H1 (cell line): ENCODE results near the gene COL6A3.

Experiments
- EP300 ChIP-seq, 2 experiments: IDR thresholded peaks; 1 replicate in 1 of 2; 2 replicates in 1 of 2; pipeline ENCODE4 v1.6.1; 2011 to 2012; ENCODE audit warnings: low read depth in 2 of 2, low read length in 2 of 2, mild to moderate bottlenecking in 2 of 2, borderline replicate concordance in 1 of 2, inconsistent platforms in 1 of 2, moderate library complexity in 1 of 2
- EZH2 ChIP-seq: fragments of 200-600 bp; sonication (generic); IDR thresholded peaks from 2 replicates; pipeline ENCODE4 v1.7.1; 2012; ENCODE audit warnings: low read depth, mild to moderate bottlenecking, moderate library complexity, low read length, inconsistent platforms; ENCODE audit not compliant: severe bottlenecking
- FOSL1 ChIP-seq: IDR thresholded peaks from 2 replicates; pipeline ENCODE4 v1.6.1; 2011; ENCODE audit warnings: mild to moderate bottlenecking, low read depth, low read length, moderate library complexity; ENCODE audit not compliant: insufficient read depth
- GABPA ChIP-seq: IDR thresholded peaks from 2 replicates; pipeline ENCODE4 v1.6.1; 2011; ENCODE audit warnings: mild to moderate bottlenecking, low read length, moderate library complexity, borderline replicate concordance; ENCODE audit not compliant: insufficient read depth
- POLR2A ChIP-seq, 2 experiments: IDR thresholded peaks; 1 replicate in 1 of 2; 2 replicates in 1 of 2; pipeline ENCODE4 v1.6.1; 2011; ENCODE audit warnings: low read depth in 2 of 2, low read length in 2 of 2, mild to moderate bottlenecking in 2 of 2; ENCODE audit errors: control extremely low read depth in 1 of 2
- POLR2AphosphoS5 ChIP-seq: IDR thresholded peaks from 2 replicates; pipeline ENCODE4 v1.6.1; 2011; ENCODE audit warnings: low read depth, low read length
- SP1 ChIP-seq: IDR thresholded peaks from 2 replicates; pipeline ENCODE4 v1.6.1; 2011; ENCODE audit warnings: low read depth, low read length
- TF ChIP-seq, protein P1 (sequence below), 3 experiments: IDR thresholded peaks; 1 replicate in 2 of 3; 2 replicates in 1 of 3; pipeline versions ENCODE4 v1.5.1 to v1.6.1; 2011; ENCODE audit warnings: low read length in 3 of 3, mild to moderate bottlenecking in 3 of 3, inconsistent platforms in 2 of 3, low read depth in 1 of 3, moderate library complexity in 1 of 3; ENCODE audit not compliant: insufficient read depth in 1 of 3; ENCODE audit errors: control extremely low read depth in 1 of 3

DNA sequence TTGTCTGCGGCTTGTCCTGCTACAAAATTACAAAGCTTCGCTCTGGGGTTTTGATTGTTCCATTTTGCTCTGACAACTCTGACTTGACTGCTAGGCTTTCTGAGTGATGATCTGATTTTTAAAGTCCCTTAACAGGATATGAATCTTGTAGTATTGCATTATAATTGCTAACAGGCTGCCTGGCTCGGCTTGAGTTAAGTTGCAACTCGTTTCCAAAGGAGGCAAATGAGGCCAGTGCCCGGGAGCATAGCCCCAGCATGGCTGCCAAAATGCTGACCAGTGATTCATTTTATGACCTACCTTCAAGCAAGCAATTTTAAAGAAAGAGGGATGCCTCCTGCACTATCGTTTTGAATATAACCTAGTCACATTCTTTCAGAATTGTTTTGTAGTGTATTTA, 135.4 kb downstream of the COL6A3 start:
- TF ChIP-seq, protein P1, sequence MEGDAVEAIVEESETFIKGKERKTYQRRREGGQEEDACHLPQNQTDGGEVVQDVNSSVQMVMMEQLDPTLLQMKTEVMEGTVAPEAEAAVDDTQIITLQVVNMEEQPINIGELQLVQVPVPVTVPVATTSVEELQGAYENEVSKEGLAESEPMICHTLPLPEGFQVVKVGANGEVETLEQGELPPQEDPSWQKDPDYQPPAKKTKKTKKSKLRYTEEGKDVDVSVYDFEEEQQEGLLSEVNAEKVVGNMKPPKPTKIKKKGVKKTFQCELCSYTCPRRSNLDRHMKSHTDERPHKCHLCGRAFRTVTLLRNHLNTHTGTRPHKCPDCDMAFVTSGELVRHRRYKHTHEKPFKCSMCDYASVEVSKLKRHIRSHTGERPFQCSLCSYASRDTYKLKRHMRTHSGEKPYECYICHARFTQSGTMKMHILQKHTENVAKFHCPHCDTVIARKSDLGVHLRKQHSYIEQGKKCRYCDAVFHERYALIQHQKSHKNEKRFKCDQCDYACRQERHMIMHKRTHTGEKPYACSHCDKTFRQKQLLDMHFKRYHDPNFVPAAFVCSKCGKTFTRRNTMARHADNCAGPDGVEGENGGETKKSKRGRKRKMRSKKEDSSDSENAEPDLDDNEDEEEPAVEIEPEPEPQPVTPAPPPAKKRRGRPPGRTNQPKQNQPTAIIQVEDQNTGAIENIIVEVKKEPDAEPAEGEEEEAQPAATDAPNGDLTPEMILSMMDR (IDR thresholded peaks at IDR 0.05; ENCODE audit: control extremely low read depth in 1 of 3, insufficient read depth in 1 of 3, low read depth in 1 of 3, low read length in 3 of 3), result no peak
- TF ChIP-seq POLR2AphosphoS5, result no peak
- TF ChIP-seq EZH2, result no peak
- TF ChIP-seq GABPA, result no peak
- no peak for TF ChIP-seq POLR2A (IDR thresholded peaks at IDR 0.05; ENCODE audit: control extremely low read depth in 1 of 2, low read depth in 2 of 2, low read length in 2 of 2)
- TF ChIP-seq FOSL1, result no peak
- TF ChIP-seq EP300 (IDR thresholded peaks at IDR 0.05; ENCODE audit: borderline replicate concordance in 1 of 2, low read depth in 2 of 2, low read length in 2 of 2), result no peak
- TF ChIP-seq SP1, result no peak
